ENCODE results near the gene ALG8. TPM values are rescaled to one million over a fixed set of nuclear protein-coding genes. Genes with fewer than 3 reads are reported as not detected.

The ALG8 gene
- total and polyA plus RNA-seq, 2 donors from 2014 or later: 34.1 to 49.7 TPM

- TF ChIP-seq CTCF (IDR thresholded peaks at IDR 0.05; ENCODE audit: borderline replicate concordance, extremely low read depth, insufficient read depth): no peak
Observed at GRCh38 chr11:78080818-78081495, 58.5 kb downstream of the ALG8 start.

GRCh38 chr11:78080084-78080817 lies 59.2 kb downstream of the ALG8 start:
- no peak for TF ChIP-seq CTCF (IDR thresholded peaks at IDR 0.05; ENCODE audit: borderline replicate concordance, extremely low read depth, insufficient read depth)
- no peaks in the 10 kb centered on the region for H3K27me3 ChIP-seq (ENCODE audit: control insufficient read depth, insufficient read depth, low read length)
- H3K9ac ChIP-seq (ENCODE audit: low read length in 3 of 3): peak overlapping the region; percentile 49 to 83 (median 79)
- H3K36me3 ChIP-seq (ENCODE audit: control insufficient read depth in 2 of 3, insufficient read depth in 3 of 3, low read length in 3 of 3): no peaks in the 10 kb centered on the region
- intact Hi-C loops (cut with DNase I): no loop called here
- H3K9me3 ChIP-seq (ENCODE audit: control insufficient read depth in 2 of 3, insufficient read depth in 1 of 3, low read length in 3 of 3): no peaks in the 10 kb centered on the region
- peaks cover 0 to 14% (median 7%) of the 10 kb centered on the region in 3 donors for H3K4me1 ChIP-seq (ENCODE audit: control insufficient read depth in 2 of 3, insufficient read depth in 2 of 3, low read depth in 1 of 3, low read length in 3 of 3)
- H3K27ac ChIP-seq (ENCODE audit: low read depth in 2 of 2, low read length in 2 of 2): peak overlapping the region; percentile 87 to 89
- DNase-seq: no peak
- no peak for FAIRE-seq
- H3K4me3 ChIP-seq (ENCODE audit: low read length in 3 of 3): peak overlapping the region; percentile 89 to 98 (median 93)

More at GRCh38 chr11:78080818-78081495, 58.5 kb downstream of the ALG8 start:
- Histone ChIP-seq H3K4me1 (ENCODE audit: control insufficient read depth in 2 of 3, insufficient read depth in 2 of 3, low read depth in 1 of 3, low read length in 3 of 3) (peaks cover 0 to 14% (median 7%) of the 10 kb centered on the region in 3 donors), H3K9ac (ENCODE audit: low read length in 3 of 3) (no peak overlapping the region), H3K4me3 (ENCODE audit: low read length in 3 of 3) (no peak overlapping the region), H3K27me3 (ENCODE audit: control insufficient read depth, insufficient read depth, low read length) (no peaks in the 10 kb centered on the region), H3K27ac (ENCODE audit: low read depth in 2 of 2, low read length in 2 of 2) (no peak overlapping the region), H3K36me3 (ENCODE audit: control insufficient read depth in 2 of 3, insufficient read depth in 3 of 3, low read length in 3 of 3) (no peaks in the 10 kb centered on the region), H3K9me3 (ENCODE audit: control insufficient read depth in 2 of 3, insufficient read depth in 1 of 3, low read length in 3 of 3) (no peaks in the 10 kb centered on the region)
- intact Hi-C loops (cut with DNase I): no loop called here
- peak in 1 of 5 donors; percentile 55 for DNase-seq
- no peak for FAIRE-seq

- FAIRE-seq: no peak
Observed at GRCh38 chr11:78079232-78080083, 60.0 kb downstream of the ALG8 start, which contains the start of gene NDUFC2. NDUFC2 (minus strand) TSS chr11:78079862; CDS start chr11:78079744, 118 bp downstream.

More at GRCh38 chr11:78079232-78080083, 60.0 kb downstream of the ALG8 start, which contains the start of gene NDUFC2:
- peak within 1 kb of the TSS; percentile 89 to 98 (median 93) for H3K4me3 ChIP-seq (ENCODE audit: low read length in 3 of 3)
- H3K36me3 ChIP-seq (ENCODE audit: control insufficient read depth in 2 of 3, insufficient read depth in 3 of 3, low read length in 3 of 3): no peaks in the 10 kb centered on the region
- H3K9me3 ChIP-seq (ENCODE audit: control insufficient read depth in 2 of 3, insufficient read depth in 1 of 3, low read length in 3 of 3): no peaks in the 10 kb centered on the region
- no peak for TF ChIP-seq CTCF (IDR thresholded peaks at IDR 0.05; ENCODE audit: borderline replicate concordance, extremely low read depth, insufficient read depth)
- peak; percentile 83 to 93 (median 90) for DNase-seq
- H3K9ac ChIP-seq (ENCODE audit: low read length in 3 of 3): peak within 1 kb of the TSS; percentile 79 to 85 (median 83)
- H3K4me1 ChIP-seq (ENCODE audit: control insufficient read depth in 2 of 3, insufficient read depth in 2 of 3, low read depth in 1 of 3, low read length in 3 of 3): peaks cover 0 to 17% (median 7%) of the 10 kb centered on the region in 3 donors
- H3K27me3 ChIP-seq (ENCODE audit: control insufficient read depth, insufficient read depth, low read length): no peaks in the 10 kb centered on the region
- H3K27ac ChIP-seq (ENCODE audit: low read depth in 2 of 2, low read length in 2 of 2): peak within 1 kb of the TSS; percentile 87 to 89
- intact Hi-C loops (cut with DNase I): no loop called here
